HFF-Myc (cell line): ENCODE measurements around the gene ESR1.
A peak's percentile ranks its signal among the peaks of the same experiment; 100 is the strongest.

Experiments used
- DNase-seq: peaks from one replicate; pipeline ENCODE4 v3.0.0-alpha.2; 2011; ENCODE audit warnings: low read depth; ENCODE audit errors: extremely low read depth
- H3K4me3 ChIP-seq: replicated peaks from 2 replicates; pipeline ENCODE4 v1.5.1; 2011; ENCODE audit warnings: low read depth, mild to moderate bottlenecking, control low read depth, low read length
- CTCF ChIP-seq: IDR thresholded peaks from 2 replicates; pipeline ENCODE4 v1.5.1; 2012; ENCODE audit warnings: mild to moderate bottlenecking, low read depth, low read length, control low read depth; ENCODE audit errors: missing control alignments

The ESR1 gene

GRCh38 chr6:151765444-151765886, 42.0 kb upstream of the ESR1 start:
- peak; percentile 72 for DNase-seq
- H3K4me3 ChIP-seq, result no peak overlapping the region
- TF ChIP-seq CTCF, result peak; percentile 61

- no peak for DNase-seq
- H3K4me3 ChIP-seq, result no peak overlapping the region
- TF ChIP-seq CTCF, result no peak
These were observed 35.0 kb upstream of the ESR1 start for GRCh38 chr6:151772446-151772845.

GRCh38 chr6:151773382-151773781, 34.1 kb upstream of the ESR1 start:
- no peak for DNase-seq
- TF ChIP-seq CTCF, result no peak
- H3K4me3 ChIP-seq, result no peak overlapping the region

- H3K4me3 ChIP-seq, result no peak overlapping the region
- no peak for TF ChIP-seq CTCF
- no peak for DNase-seq
These were observed 24.9 kb upstream of the ESR1 start for GRCh38 chr6:151782560-151782959.

- no peak for DNase-seq
- no peak overlapping the region for H3K4me3 ChIP-seq
- TF ChIP-seq CTCF, result no peak
These were observed 23.8 kb upstream of the ESR1 start for GRCh38 chr6:151783692-151784091.

GRCh38 chr6:151784441-151785214, 22.9 kb upstream of the ESR1 start:
- no peak for TF ChIP-seq CTCF
- no peak overlapping the region for H3K4me3 ChIP-seq
- no peak for DNase-seq
